Measurements from ENCODE around the gene LGI1.
"Not testable (repeated sequence)": the region's sequence is repeated elsewhere in the genome, so short reads cannot be mapped to it uniquely, and the experiment has no call there.

The LGI1 gene

GRCh38 chr10:93812659-93813338 lies 55.1 kb downstream of the LGI1 start:
- no peak for DNase-seq

- peak in 1 of 2 experiments; percentile 12 for DNase-seq
Observed at GRCh38 chr10:93813507-93814465, 56.0 kb downstream of the LGI1 start.

GRCh38 chr10:93815304-93816096 lies 57.8 kb downstream of the LGI1 start:
- peak in 1 of 2 experiments; percentile 9 for DNase-seq

- DNase-seq = peak; percentile 16 to 21
Observed at GRCh38 chr10:93816123-93816747, 58.5 kb downstream of the LGI1 start.

- DNase-seq = no peak
Observed at GRCh38 chr10:93818086-93818485, 60.4 kb downstream of the LGI1 start.

GRCh38 chr10:93819520-93819919 lies 61.8 kb downstream of the LGI1 start:
- DNase-seq = no peak

- DNase-seq = no peak
Observed at GRCh38 chr10:93820434-93820833, 62.7 kb downstream of the LGI1 start.

- no peak for DNase-seq
Observed at GRCh38 chr10:93821051-93821772, 63.5 kb downstream of the LGI1 start.

GRCh38 chr10:93826355-93826754 lies 68.6 kb downstream of the LGI1 start:
- no peak for DNase-seq

GRCh38 chr10:93827056-93827804 lies 69.5 kb downstream of the LGI1 start:
- no peak for DNase-seq

GRCh38 chr10:93831065-93831464 lies 73.3 kb downstream of the LGI1 start:
- not testable (repeated sequence) for DNase-seq

GRCh38 chr10:93835770-93836169 lies 78.0 kb downstream of the LGI1 start:
- DNase-seq = no peak

- no peak for DNase-seq
Observed at GRCh38 chr10:93837822-93838221, 80.1 kb downstream of the LGI1 start.

- no peak for DNase-seq
Observed at GRCh38 chr10:93838278-93838677, 80.5 kb downstream of the LGI1 start.

- DNase-seq = no peak
Observed at GRCh38 chr10:93841961-93842360, 84.2 kb downstream of the LGI1 start.

GRCh38 chr10:93844979-93845626 lies 87.4 kb downstream of the LGI1 start:
- no peak for DNase-seq
